Epithelial cell of esophagus (primary cell): ENCODE data around the gene ZMYM5.
"Not testable (repeated sequence)": the region's sequence is repeated elsewhere in the genome, so short reads cannot be mapped to it uniquely, and the experiment has no call there.

Experiments
- DNase-seq: peaks from one replicate; pipeline ENCODE4 v3.0.0; 2010; ENCODE audit warnings: low read depth
- H3K4me3 ChIP-seq: 2 replicates; pipeline ENCODE4 v1.5.1; 2011; ENCODE audit warnings: mild to moderate bottlenecking, low read length, control low read depth
- TF ChIP-seq, protein P1 (sequence below): IDR thresholded peaks from 2 replicates; pipeline ENCODE4 v1.5.1; 2011; ENCODE audit warnings: low read depth, mild to moderate bottlenecking, low read length, control low read depth, inconsistent platforms; ENCODE audit not compliant: insufficient read depth; ENCODE audit errors: missing control alignments

Gene ZMYM5

GRCh38 chr13:19863323-19864023 is at the start of gene ZMYM5:
Gene ZMYM5, minus strand, starts transcription at chr13:19863649. Its CDS starts 11,469 bp downstream, at chr13:19852180.
- peak within 1 kb of the TSS; percentile 72 for H3K4me3 ChIP-seq
- TF ChIP-seq, protein P1, sequence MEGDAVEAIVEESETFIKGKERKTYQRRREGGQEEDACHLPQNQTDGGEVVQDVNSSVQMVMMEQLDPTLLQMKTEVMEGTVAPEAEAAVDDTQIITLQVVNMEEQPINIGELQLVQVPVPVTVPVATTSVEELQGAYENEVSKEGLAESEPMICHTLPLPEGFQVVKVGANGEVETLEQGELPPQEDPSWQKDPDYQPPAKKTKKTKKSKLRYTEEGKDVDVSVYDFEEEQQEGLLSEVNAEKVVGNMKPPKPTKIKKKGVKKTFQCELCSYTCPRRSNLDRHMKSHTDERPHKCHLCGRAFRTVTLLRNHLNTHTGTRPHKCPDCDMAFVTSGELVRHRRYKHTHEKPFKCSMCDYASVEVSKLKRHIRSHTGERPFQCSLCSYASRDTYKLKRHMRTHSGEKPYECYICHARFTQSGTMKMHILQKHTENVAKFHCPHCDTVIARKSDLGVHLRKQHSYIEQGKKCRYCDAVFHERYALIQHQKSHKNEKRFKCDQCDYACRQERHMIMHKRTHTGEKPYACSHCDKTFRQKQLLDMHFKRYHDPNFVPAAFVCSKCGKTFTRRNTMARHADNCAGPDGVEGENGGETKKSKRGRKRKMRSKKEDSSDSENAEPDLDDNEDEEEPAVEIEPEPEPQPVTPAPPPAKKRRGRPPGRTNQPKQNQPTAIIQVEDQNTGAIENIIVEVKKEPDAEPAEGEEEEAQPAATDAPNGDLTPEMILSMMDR, result no peak
- peak; percentile 100 for DNase-seq

DNA sequence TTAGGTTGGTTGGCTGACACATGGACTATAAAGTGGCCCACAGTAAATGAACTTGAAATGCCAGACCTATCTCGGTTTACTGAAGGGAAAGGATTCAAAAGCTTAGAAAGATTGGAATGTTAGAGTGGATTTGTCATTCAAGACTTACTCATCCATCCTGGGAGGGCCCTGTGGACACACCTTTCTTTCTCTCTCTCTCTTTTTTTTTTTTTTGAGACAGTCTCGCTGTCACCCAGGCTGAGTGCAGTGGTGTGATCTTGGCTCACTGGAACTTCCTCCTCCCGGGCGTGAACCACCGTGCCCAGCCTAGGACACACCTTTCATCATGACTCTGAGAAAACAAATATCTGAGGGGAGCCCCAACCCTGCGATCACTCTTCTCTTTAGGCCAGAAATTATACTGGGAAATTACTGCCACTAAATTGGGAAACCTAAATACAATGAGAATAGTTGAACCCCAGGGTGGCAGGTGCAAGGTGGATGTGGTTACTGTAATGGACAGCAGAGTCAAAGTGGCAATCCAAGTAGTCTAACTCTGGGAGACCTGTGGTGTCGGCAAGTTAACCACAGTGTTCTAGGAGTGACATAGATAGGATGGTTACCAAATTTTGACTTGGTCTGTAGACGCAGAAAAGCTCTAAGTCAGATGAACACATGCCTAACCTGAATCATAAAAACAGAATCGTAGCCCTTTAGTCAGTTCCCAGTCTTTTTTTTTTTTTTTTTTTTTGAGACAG is 47.1 kb upstream of the ZMYM5 start:
- TF ChIP-seq, protein P1, result no peak
- no peak overlapping the region for H3K4me3 ChIP-seq
- DNase-seq, result peak; percentile 92

DNA sequence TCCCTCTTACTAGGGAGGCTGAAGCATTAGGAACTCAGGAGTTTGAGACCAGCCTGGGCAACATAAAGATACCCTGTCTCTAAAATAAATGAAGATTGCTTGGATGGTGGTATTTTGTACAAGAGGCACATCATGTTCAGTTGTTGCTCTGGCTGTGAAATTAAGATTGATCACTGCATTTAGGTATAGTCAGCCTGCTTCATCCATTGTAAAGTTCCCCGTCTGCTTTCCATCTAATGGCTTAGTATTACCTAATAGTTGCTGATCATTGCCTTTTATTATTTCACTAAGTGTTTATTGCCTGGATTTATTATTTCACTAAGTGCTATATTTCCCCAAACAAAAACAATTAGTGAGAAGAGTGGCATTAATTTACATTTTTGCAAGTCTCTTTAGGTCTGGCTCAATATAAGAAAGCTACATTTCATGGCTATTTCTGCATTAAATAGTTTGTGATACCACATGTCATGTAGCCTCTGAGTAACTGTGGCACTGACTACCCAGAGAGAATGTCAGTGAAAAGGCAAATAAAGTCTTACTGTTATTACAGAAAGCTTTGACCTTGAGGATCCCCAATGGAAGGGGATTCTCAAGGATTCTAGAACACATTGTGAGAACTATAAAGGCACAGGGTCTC is 45.0 kb upstream of the ZMYM5 start:
- H3K4me3 ChIP-seq, result no peak overlapping the region
- TF ChIP-seq, protein P1, result no peak
- DNase-seq, result no peak

DNA sequence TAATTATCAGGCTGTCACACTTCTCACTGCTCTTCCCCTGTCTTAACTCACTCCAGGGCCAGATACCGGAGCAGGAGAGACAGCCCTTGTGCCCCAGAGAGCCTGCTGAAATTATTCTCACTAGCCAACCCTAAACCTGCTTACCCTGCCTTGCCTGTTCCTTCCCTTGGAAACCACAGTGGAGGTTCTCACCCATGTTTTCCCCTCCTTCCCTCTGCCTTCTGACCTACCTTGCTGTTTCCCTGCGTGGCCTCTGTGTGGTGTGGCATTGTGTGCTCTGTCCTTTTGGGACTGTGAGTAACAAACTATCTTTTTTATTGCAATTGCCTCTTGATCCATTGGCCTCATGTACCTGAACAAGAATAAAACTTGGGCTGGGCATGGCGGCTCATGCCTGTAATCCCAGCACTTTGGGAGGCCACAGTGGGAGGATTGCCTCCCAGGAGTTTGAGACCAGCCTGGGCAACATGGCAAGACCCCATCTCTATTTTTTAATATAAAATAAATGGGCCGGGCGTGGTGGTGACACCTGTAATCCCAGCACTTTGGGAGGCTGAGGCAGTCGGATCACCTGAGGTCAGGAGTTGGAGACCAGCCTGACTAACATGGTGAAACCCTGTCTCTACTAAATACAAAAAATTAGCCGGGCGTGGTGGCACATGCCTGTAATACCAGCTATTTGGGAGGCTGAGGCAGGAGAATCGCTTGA is 42.2 kb upstream of the ZMYM5 start:
- TF ChIP-seq, protein P1, result peak; percentile 9
- peak; percentile 57 for DNase-seq
- H3K4me3 ChIP-seq, result not testable (repeated sequence)

- H3K4me3 ChIP-seq, result no peak overlapping the region
- DNase-seq, result no peak
- TF ChIP-seq, protein P1, result no peak
Observed at GRCh38 chr13:19890030-19890429, 26.6 kb upstream of the ZMYM5 start.

GRCh38 chr13:19888799-19889198 is 25.4 kb upstream of the ZMYM5 start:
- DNase-seq, result peak; percentile 16
- TF ChIP-seq, protein P1, result peak; percentile 10
- no peak overlapping the region for H3K4me3 ChIP-seq
